ENCODE measurements around the gene RTKN.
"Not testable (repeated sequence)": the region's sequence is repeated elsewhere in the genome, so short reads cannot be mapped to it uniquely, and the experiment has no call there.

RTKN gene

DNA sequence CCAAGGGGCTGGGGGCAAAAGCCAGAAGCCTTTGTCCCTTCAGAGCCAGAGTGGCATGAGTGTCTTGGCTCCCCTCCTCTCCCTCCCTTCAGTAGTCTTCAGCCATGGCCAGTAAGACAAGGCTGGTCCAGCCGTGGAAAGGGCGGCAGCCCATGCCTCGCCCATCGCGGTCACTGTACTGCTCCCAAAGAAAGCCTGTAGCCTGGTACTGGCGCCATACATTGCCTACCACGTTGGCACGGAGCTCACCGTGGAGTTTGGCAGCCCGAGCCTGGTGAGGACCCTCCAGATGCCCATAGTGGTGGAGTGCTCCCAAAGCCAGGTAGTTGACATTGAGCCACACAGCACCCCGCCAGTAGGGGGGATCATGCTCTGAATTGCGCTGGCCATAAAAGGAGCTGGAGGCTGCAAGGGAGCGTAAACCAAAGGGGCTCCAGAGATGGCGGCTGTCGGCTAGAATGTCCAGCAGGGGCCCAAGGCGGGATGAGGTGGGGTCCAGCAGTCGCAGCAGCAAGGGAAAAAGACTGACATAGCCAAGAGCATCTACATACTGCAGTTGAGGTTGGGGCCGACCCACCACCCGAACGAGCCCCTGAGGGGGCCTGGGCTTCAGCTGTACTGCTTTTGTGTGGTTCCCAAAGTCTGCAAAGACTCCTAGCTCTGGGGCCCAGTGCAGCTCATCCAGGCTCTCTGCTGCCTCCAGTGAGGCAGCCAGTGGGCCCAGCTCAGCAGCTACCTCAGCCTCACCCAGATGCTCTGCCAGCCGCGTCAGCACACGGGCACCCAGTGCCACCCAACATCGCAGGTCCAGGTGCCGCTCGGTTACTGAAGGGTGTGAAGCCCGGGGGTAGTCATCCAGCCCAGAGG lies 19.7 kb upstream of the RTKN start:
- H3K27me3 ChIP-seq (ENCODE audit: control insufficient read depth in 1 of 2, insufficient read depth in 2 of 2, low read length in 2 of 2) = no peaks in the 10 kb centered on the region
- no peak overlapping the region for H3K9ac ChIP-seq (ENCODE audit: low read depth in 1 of 2, low read length in 2 of 2)
- H3K9me3 ChIP-seq (ENCODE audit: control insufficient read depth in 1 of 2, low read length in 2 of 2) = no peaks in the 10 kb centered on the region
- peaks cover 11 to 25% of the 10 kb centered on the region in 2 donors for H3K36me3 ChIP-seq (ENCODE audit: control insufficient read depth in 1 of 2, insufficient read depth in 2 of 2, low read length in 2 of 2)
- no peak overlapping the region for H3K27ac ChIP-seq (ENCODE audit: low read depth, low read length)
- H3K4me3 ChIP-seq (ENCODE audit: low read depth in 1 of 2, low read length in 2 of 2) = no peak overlapping the region
- peaks cover 29 to 43% of the 10 kb centered on the region in 2 donors for H3K4me1 ChIP-seq (ENCODE audit: control insufficient read depth in 1 of 2, insufficient read depth in 2 of 2, low read length in 2 of 2)

DNA sequence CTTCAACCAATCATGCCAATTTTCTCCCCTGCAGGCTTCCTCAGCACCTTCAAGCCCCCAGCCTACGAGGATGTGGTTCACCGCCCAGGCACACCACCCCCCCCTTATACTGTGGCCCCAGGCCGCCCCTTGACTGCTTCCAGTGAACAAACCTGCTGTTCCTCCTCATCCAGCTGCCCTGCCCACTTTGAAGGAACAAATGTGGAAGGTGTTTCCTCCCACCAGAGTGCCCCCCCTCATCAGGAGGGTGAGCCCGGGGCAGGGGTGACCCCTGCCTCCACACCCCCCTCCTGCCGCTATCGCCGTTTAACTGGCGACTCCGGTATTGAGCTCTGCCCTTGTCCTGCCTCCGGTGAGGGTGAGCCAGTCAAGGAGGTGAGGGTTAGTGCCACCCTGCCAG lies 18.4 kb upstream of the RTKN start:
- Histone ChIP-seq H3K4me1 (ENCODE audit: control insufficient read depth in 1 of 2, insufficient read depth in 2 of 2, low read length in 2 of 2) (peaks cover 37 to 55% of the 10 kb centered on the region in 2 donors), H3K36me3 (ENCODE audit: control insufficient read depth in 1 of 2, insufficient read depth in 2 of 2, low read length in 2 of 2) (peaks cover 11 to 25% of the 10 kb centered on the region in 2 donors)
- not testable (repeated sequence) for H3K9me3 ChIP-seq (ENCODE audit: control insufficient read depth in 1 of 2, low read length in 2 of 2); H3K27ac ChIP-seq (ENCODE audit: low read depth, low read length); H3K9ac ChIP-seq (ENCODE audit: low read depth in 1 of 2, low read length in 2 of 2); H3K27me3 ChIP-seq (ENCODE audit: control insufficient read depth in 1 of 2, insufficient read depth in 2 of 2, low read length in 2 of 2); H3K4me3 ChIP-seq (ENCODE audit: low read depth in 1 of 2, low read length in 2 of 2)

DNA sequence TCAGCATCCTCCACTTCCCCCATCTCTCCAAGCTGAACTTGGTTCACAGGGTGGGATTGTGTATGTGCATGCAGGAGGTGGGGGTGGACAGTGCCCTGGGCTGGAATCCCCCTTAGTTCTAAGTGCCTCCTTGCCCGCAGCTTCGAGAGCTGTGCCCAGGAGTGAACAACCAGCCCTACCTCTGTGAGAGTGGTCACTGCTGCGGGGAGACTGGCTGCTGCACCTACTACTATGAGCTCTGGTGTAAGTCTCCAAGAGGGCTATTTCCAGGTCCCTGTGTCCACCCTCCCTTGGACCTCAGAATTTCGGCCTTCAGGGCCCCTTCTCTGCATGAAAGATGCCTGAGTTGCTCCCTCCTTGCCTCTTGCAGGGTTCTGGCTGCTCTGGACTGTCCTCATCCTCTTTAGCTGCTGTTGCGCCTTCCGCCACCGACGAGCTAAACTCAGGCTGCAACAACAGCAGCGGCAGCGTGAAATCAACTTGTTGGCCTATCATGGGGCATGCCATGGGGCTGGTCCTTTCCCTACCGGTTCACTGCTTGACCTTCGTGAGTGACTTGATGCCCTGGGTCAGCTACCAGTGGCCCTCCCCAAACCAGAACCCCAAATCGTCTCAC lies 17.9 kb upstream of the RTKN start:
- not testable (repeated sequence) for H3K27ac ChIP-seq (ENCODE audit: low read depth, low read length); H3K27me3 ChIP-seq (ENCODE audit: control insufficient read depth in 1 of 2, insufficient read depth in 2 of 2, low read length in 2 of 2); H3K9me3 ChIP-seq (ENCODE audit: control insufficient read depth in 1 of 2, low read length in 2 of 2)
- H3K9ac ChIP-seq (ENCODE audit: low read depth in 1 of 2, low read length in 2 of 2) = peak overlapping the region; percentile 26 to 84
- H3K4me3 ChIP-seq (ENCODE audit: low read depth in 1 of 2, low read length in 2 of 2) = peak overlapping the region; percentile 89 to 99
- H3K36me3 ChIP-seq (ENCODE audit: control insufficient read depth in 1 of 2, insufficient read depth in 2 of 2, low read length in 2 of 2) = peaks cover 11 to 25% of the 10 kb centered on the region in 2 donors
- peaks cover 39 to 56% of the 10 kb centered on the region in 2 donors for H3K4me1 ChIP-seq (ENCODE audit: control insufficient read depth in 1 of 2, insufficient read depth in 2 of 2, low read length in 2 of 2)

DNA sequence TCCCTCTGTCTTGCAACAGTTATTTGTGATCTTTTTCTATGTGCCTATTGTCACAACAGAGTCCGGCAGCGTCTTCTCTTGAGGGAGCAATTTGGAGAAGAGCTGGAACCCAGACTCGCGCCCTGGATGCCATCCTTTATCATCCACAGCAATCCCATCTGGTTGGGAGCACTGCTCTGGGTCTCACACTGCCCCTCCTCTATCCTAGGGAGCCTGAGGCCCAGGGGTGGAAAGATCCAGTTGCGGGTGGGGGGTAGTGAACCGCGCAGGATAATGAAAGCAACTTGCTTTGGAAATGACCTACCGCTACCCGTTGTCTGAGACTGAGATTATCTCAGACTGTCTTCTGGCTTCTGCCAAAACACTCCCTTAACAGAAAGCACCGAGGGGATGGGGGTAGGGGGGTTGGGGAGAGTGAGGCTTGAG lies 17.2 kb upstream of the RTKN start:
- H3K9ac ChIP-seq (ENCODE audit: low read depth in 1 of 2, low read length in 2 of 2) = peak overlapping the region; percentile 79 to 84
- peaks cover 39 to 53% of the 10 kb centered on the region in 2 donors for H3K4me1 ChIP-seq (ENCODE audit: control insufficient read depth in 1 of 2, insufficient read depth in 2 of 2, low read length in 2 of 2)
- H3K36me3 ChIP-seq (ENCODE audit: control insufficient read depth in 1 of 2, insufficient read depth in 2 of 2, low read length in 2 of 2) = peaks cover 11 to 25% of the 10 kb centered on the region in 2 donors

DNA sequence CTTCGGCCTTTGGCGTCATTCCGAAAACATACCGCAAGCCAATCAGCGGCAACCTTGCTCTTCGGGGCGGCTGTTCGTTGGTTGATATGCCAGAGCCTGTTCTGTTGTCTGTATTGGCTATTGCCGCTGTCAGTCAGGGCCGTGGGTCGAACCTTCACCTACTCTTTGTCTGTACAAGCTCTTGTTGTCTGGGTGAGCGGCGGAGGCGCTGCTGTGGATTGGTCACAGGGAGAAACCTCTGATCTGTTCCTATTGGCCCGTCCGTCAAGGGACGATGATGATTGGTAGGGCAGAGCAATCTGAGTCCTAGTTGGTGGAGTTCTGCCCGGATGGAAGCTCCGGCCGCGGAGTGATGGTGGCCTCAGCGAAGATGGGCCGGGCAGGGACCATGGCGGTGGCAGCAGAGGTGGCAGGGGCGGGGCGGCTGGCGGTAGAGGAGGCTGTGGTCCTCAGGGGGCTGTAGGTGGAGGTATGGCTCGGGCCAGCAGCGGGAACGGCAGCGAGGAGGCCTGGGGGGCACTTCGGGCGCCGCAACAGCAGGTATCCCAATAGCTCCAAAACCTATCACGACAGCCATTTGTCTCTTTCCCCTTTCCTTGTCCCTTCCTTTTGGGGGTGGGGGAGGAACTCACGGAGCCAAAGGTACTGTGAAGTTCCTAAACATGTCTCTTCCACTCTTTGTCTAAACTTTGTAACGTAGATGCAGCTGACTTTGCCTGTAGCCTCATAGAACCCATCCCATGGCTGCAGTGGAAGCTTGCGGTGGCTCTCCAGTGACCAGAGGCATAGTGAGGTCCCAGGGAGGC lies 16.6 kb upstream of the RTKN start, which contains the start of gene WBP1:
WBP1 (plus strand) TSS at position 307 of the 806 bp plus-strand sequence; CDS start at position 472, 165 bp downstream.
- Histone ChIP-seq H3K9ac (ENCODE audit: low read depth in 1 of 2, low read length in 2 of 2) (peak within 1 kb of the TSS; percentile 93 to 96), H3K4me1 (ENCODE audit: control insufficient read depth in 1 of 2, insufficient read depth in 2 of 2, low read length in 2 of 2) (peaks cover 39 to 53% of the 10 kb centered on the region in 2 donors), H3K36me3 (ENCODE audit: control insufficient read depth in 1 of 2, insufficient read depth in 2 of 2, low read length in 2 of 2) (peaks cover 11 to 25% of the 10 kb centered on the region in 2 donors), H3K4me3 (ENCODE audit: low read depth in 1 of 2, low read length in 2 of 2) (peak within 1 kb of the TSS; percentile 89 to 99), H3K27me3 (ENCODE audit: control insufficient read depth in 1 of 2, insufficient read depth in 2 of 2, low read length in 2 of 2) (no peaks in the 10 kb centered on the region), H3K9me3 (ENCODE audit: control insufficient read depth in 1 of 2, low read length in 2 of 2) (no peaks in the 10 kb centered on the region), H3K27ac (ENCODE audit: low read depth, low read length) (peak within 1 kb of the TSS; percentile 98)

More for the DNA sequence above, 17.2 kb upstream of the RTKN start:
- Histone ChIP-seq H3K4me3 (ENCODE audit: low read depth in 1 of 2, low read length in 2 of 2) (peak overlapping the region; percentile 89 to 99), H3K9me3 (ENCODE audit: control insufficient read depth in 1 of 2, low read length in 2 of 2) (no peaks in the 10 kb centered on the region), H3K27me3 (ENCODE audit: control insufficient read depth in 1 of 2, insufficient read depth in 2 of 2, low read length in 2 of 2) (no peaks in the 10 kb centered on the region), H3K27ac (ENCODE audit: low read depth, low read length) (peak overlapping the region; percentile 28)

DNA sequence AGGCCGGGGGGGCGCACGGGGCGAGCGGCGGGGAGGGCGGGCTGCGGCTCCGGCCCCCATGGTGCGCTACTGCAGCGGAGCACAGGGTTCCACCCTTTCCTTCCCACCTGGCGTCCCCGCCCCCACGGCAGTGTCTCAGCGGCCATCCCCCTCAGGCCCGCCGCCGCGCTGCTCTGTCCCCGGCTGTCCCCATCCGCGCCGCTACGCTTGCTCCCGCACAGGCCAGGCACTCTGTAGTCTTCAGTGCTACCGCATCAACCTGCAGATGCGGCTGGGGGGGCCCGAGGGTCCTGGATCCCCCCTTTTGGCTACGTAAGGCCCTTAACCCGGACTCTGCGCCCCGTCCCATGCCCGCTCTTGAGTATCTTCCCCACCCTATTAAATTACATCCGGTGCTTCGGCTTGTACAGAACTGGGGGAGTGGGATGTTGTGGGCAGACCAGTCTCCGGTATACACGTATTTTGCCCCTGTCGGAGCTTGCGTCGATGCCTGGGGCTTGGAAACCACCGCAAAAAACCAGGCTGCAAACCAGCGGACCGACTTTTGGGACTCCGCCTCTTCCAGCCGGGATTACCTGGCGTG lies 15.9 kb upstream of the RTKN start:
- H3K36me3 ChIP-seq (ENCODE audit: control insufficient read depth in 1 of 2, insufficient read depth in 2 of 2, low read length in 2 of 2) = peaks cover 8 to 20% of the 10 kb centered on the region in 2 donors
- H3K9ac ChIP-seq (ENCODE audit: low read depth in 1 of 2, low read length in 2 of 2) = peak overlapping the region; percentile 93 to 96
- no peaks in the 10 kb centered on the region for H3K9me3 ChIP-seq (ENCODE audit: control insufficient read depth in 1 of 2, low read length in 2 of 2)
- H3K4me3 ChIP-seq (ENCODE audit: low read depth in 1 of 2, low read length in 2 of 2) = peak overlapping the region; percentile 79 to 99
- peak overlapping the region; percentile 98 for H3K27ac ChIP-seq (ENCODE audit: low read depth, low read length)
- H3K4me1 ChIP-seq (ENCODE audit: control insufficient read depth in 1 of 2, insufficient read depth in 2 of 2, low read length in 2 of 2) = peaks cover 32 to 46% of the 10 kb centered on the region in 2 donors
- H3K27me3 ChIP-seq (ENCODE audit: control insufficient read depth in 1 of 2, insufficient read depth in 2 of 2, low read length in 2 of 2) = no peaks in the 10 kb centered on the region

GRCh38 chr2:74457129-74457548 lies 15.4 kb upstream of the RTKN start:
- Histone ChIP-seq H3K27me3 (ENCODE audit: control insufficient read depth in 1 of 2, insufficient read depth in 2 of 2, low read length in 2 of 2) (no peaks in the 10 kb centered on the region), H3K4me1 (ENCODE audit: control insufficient read depth in 1 of 2, insufficient read depth in 2 of 2, low read length in 2 of 2) (peaks cover 28 to 41% of the 10 kb centered on the region in 2 donors), H3K27ac (ENCODE audit: low read depth, low read length) (peak overlapping the region; percentile 98), H3K9me3 (ENCODE audit: control insufficient read depth in 1 of 2, low read length in 2 of 2) (no peaks in the 10 kb centered on the region), H3K9ac (ENCODE audit: low read depth in 1 of 2, low read length in 2 of 2) (peak overlapping the region; percentile 27 to 96), H3K36me3 (ENCODE audit: control insufficient read depth in 1 of 2, insufficient read depth in 2 of 2, low read length in 2 of 2) (peaks cover 3 to 15% of the 10 kb centered on the region in 2 donors), H3K4me3 (ENCODE audit: low read depth in 1 of 2, low read length in 2 of 2) (peak overlapping the region; percentile 79 to 99)

- Histone ChIP-seq H3K4me1 (ENCODE audit: control insufficient read depth in 1 of 2, insufficient read depth in 2 of 2, low read length in 2 of 2) (peaks cover 28 to 38% of the 10 kb centered on the region in 2 donors), H3K27ac (ENCODE audit: low read depth, low read length) (no peak within 1 kb of the TSS), H3K4me3 (ENCODE audit: low read depth in 1 of 2, low read length in 2 of 2) (peak within 1 kb of the TSS; percentile 84 to 85), H3K36me3 (ENCODE audit: control insufficient read depth in 1 of 2, insufficient read depth in 2 of 2, low read length in 2 of 2) (no peaks in the 10 kb centered on the region), H3K27me3 (ENCODE audit: control insufficient read depth in 1 of 2, insufficient read depth in 2 of 2, low read length in 2 of 2) (no peaks in the 10 kb centered on the region), H3K9ac (ENCODE audit: low read depth in 1 of 2, low read length in 2 of 2) (peak within 1 kb of the TSS; percentile 73 to 74), H3K9me3 (ENCODE audit: control insufficient read depth in 1 of 2, low read length in 2 of 2) (no peaks in the 10 kb centered on the region)
Measured at GRCh38 chr2:74454654-74455511, 13.1 kb upstream of the RTKN start, which contains the start of gene INO80B. Gene INO80B, plus strand, starts transcription at chr2:74455087. Its CDS starts 30 bp downstream, at chr2:74455117.

All from duodenal mucosa (tissue), 2 donors.